ENCODE measurements around the gene KCTD17. TPM values are rescaled to one million over a fixed set of nuclear protein-coding genes. Genes with fewer than 3 reads are reported as not detected.
"Not testable (repeated sequence)": the region's sequence is repeated elsewhere in the genome, so short reads cannot be mapped to it uniquely, and the experiment has no call there.

Gene KCTD17
- total RNA-seq, 6 experiments from 2014 or later = 39.8 to 46.4 (median 43.3) TPM

DNA sequence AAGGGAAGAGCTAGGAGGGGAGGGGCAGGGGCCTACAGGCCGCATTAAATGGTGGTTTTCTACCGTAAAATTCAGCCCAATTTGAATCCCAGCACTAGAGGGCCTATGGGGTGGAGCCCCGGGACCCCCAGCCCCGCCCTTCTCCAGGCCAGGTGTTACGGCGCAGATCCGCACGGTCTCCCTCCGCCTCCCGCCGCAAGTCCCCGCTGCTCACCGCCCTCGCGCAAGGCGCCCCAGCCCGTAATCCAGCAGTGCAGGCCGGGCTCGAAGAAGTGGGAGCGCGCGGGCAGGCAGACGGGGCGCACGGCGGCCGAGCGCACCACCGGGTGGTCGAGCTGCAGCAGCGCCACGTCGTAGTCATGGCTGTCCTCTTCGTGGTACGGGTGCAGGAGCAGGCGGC lies 17.3 kb downstream of the KCTD17 start:
- Mint-ChIP-seq H3K27ac (no peak overlapping the region), H3K4me1 (ENCODE audit: low read depth) (no peaks in the 10 kb centered on the region), H3K27me3 (ENCODE audit: insufficient read depth) (peaks cover 20% of the 10 kb centered on the region), H3K9me3 (no peaks in the 10 kb centered on the region), H3K4me3 (no peak overlapping the region), H3K36me3 (ENCODE audit: low read depth) (peaks cover 5% of the 10 kb centered on the region; the same call in 1 of the 2 replicates)
- DNase-seq = no peak
- TF ChIP-seq, protein P1, sequence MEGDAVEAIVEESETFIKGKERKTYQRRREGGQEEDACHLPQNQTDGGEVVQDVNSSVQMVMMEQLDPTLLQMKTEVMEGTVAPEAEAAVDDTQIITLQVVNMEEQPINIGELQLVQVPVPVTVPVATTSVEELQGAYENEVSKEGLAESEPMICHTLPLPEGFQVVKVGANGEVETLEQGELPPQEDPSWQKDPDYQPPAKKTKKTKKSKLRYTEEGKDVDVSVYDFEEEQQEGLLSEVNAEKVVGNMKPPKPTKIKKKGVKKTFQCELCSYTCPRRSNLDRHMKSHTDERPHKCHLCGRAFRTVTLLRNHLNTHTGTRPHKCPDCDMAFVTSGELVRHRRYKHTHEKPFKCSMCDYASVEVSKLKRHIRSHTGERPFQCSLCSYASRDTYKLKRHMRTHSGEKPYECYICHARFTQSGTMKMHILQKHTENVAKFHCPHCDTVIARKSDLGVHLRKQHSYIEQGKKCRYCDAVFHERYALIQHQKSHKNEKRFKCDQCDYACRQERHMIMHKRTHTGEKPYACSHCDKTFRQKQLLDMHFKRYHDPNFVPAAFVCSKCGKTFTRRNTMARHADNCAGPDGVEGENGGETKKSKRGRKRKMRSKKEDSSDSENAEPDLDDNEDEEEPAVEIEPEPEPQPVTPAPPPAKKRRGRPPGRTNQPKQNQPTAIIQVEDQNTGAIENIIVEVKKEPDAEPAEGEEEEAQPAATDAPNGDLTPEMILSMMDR (IDR thresholded peaks at IDR 0.05) = no peak

DNA sequence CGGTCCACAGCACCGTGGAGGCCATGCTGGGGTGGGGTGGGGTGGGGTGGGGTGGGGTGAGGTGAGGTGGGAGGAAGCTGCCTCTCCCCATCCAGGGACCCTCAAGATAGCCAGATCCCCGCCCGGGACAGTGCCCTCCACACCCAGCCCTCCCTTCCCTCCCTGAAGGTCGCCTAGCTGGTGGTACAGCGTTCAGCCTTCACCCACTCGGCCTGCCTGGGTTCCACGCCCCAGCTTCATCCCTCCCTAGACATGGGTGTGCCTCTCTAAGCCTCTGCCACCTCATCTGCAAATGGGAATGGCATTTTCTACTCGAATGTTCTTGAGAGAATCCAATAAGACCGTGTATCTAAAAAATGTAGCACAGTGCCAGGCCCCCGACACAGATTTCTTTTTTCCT lies 17.8 kb downstream of the KCTD17 start:
- no peaks in the 10 kb centered on the region for H3K9me3 Mint-ChIP-seq
- TF ChIP-seq, protein P1 (IDR thresholded peaks at IDR 0.05) = no peak
- peaks cover 3% of the 10 kb centered on the region; the same call in 1 of the 2 replicates for H3K36me3 Mint-ChIP-seq (ENCODE audit: low read depth)
- no peaks in the 10 kb centered on the region for H3K4me1 Mint-ChIP-seq (ENCODE audit: low read depth)
- no peak overlapping the region for H3K4me3 Mint-ChIP-seq
- peaks cover 22% of the 10 kb centered on the region for H3K27me3 Mint-ChIP-seq (ENCODE audit: insufficient read depth)
- no peak overlapping the region for H3K27ac Mint-ChIP-seq
- DNase-seq = no peak

DNA sequence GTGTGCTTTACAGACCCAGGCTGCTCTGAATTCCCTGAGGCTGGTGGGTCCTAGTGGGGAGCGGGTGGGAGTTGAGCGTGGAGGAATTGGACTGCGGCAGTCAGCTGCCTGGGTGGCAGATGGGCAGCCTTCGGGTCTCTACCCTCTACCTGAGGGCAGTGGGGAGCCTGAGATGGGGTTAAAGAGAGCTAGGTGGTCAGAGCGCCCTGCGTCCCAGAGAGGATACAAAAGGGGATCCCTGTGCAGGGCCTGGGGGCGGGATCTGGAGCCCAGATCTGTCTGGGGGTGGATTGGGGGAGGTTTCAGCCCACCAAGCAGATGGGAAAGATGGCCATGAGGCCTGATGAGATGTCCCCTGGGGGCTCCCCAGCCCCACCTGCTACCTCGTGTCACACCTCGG lies 18.2 kb downstream of the KCTD17 start:
- Mint-ChIP-seq H3K4me1 (ENCODE audit: low read depth) (no peaks in the 10 kb centered on the region), H3K36me3 (ENCODE audit: low read depth) (no peaks in the 10 kb centered on the region; the same call in 1 of the 2 replicates), H3K9me3 (no peaks in the 10 kb centered on the region), H3K27me3 (ENCODE audit: insufficient read depth) (peaks cover 26% of the 10 kb centered on the region), H3K4me3 (no peak overlapping the region), H3K27ac (no peak overlapping the region)
- TF ChIP-seq, protein P1 (IDR thresholded peaks at IDR 0.05) = no peak
- DNase-seq = no peak

DNA sequence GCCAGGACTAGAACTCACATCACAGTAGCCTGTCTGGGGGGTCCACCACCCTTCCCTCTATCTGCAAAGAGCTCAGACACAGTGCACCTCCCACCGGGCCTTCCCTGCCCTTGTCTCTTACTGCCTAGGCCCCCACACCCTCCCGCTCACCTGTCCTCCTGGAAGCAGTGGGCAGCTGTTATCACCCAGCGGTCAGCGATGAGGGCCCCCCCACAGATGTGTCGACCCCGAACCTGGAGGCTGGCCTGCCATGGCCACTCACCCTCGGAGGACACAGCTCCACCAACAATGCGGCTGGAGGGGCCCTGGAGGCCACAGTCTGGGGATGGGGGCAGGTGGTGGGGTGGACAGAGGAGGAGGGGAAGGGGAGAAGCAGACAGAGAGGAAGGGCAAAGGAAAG lies 18.8 kb downstream of the KCTD17 start:
- H3K4me3 Mint-ChIP-seq = no peak overlapping the region
- DNase-seq = no peak
- no peak overlapping the region for H3K27ac Mint-ChIP-seq
- H3K36me3 Mint-ChIP-seq (ENCODE audit: low read depth) = no peaks in the 10 kb centered on the region
- no peaks in the 10 kb centered on the region for H3K4me1 Mint-ChIP-seq (ENCODE audit: low read depth)
- no peaks in the 10 kb centered on the region for H3K9me3 Mint-ChIP-seq
- H3K27me3 Mint-ChIP-seq (ENCODE audit: insufficient read depth) = peaks cover 27% of the 10 kb centered on the region
- TF ChIP-seq, protein P1 (IDR thresholded peaks at IDR 0.05) = no peak

DNA sequence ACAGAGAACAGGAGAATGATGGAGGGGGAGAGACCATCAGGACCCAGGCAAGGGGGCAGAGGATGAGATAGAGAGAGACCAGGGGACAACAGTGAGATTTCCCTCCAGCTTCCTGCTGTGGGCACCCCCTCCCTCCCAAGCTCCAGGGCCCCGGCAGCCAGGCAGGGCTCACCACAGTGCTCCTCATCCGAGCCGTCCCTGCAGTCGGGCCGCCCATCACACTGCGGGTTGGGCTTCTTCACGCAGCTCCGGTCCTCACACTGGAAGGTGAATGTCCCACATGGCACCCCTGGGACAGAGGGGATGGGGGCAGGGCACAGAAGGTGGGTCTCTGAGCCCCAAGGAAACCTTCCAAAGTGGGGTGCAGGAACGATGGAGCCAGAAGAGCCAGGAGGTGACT lies 19.2 kb downstream of the KCTD17 start:
- H3K27me3 Mint-ChIP-seq (ENCODE audit: insufficient read depth) = peaks cover 27% of the 10 kb centered on the region
- H3K4me3 Mint-ChIP-seq = no peak overlapping the region
- TF ChIP-seq, protein P1 (IDR thresholded peaks at IDR 0.05) = no peak
- no peak overlapping the region for H3K27ac Mint-ChIP-seq
- H3K36me3 Mint-ChIP-seq (ENCODE audit: low read depth) = no peaks in the 10 kb centered on the region
- no peak for DNase-seq
- no peaks in the 10 kb centered on the region for H3K4me1 Mint-ChIP-seq (ENCODE audit: low read depth)
- no peaks in the 10 kb centered on the region for H3K9me3 Mint-ChIP-seq

DNA sequence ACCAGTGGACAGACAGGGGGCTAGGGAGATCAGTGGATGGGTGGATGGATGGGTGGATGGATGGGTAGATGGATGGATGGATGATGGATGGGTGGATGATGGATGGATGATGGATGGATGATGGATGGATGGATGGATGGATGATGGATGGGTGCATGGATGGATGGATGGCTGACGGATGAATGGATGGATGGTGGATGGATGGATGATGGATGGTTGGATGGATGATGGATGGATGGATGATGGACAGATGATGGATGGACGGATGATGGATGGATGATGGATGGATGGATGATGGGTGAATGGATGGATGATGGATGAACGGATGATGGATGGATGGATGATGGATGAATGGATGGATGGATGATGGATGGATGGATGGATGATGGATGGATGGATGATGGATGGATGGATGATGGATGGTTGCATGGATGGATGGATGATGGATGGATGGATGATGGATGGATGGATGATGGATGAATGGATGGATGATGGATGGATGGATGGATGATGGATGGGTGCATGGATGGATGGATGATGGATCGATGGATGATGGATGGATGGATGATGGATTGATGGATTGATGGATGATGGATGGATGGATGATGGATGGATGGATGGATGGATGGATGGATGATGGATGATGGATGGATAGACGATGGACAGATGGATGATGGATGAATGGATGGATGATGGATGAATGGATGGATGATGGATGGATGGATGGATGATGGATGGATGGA lies 20.5 kb downstream of the KCTD17 start:
- not testable (repeated sequence) for H3K4me1 Mint-ChIP-seq (ENCODE audit: low read depth); H3K4me3 Mint-ChIP-seq; H3K36me3 Mint-ChIP-seq (ENCODE audit: low read depth); H3K9me3 Mint-ChIP-seq; DNase-seq; H3K27ac Mint-ChIP-seq
- peaks cover 25% of the 10 kb centered on the region for H3K27me3 Mint-ChIP-seq (ENCODE audit: insufficient read depth)
